Activated CD4-positive, alpha-beta T cell treated with anti-CD3 and anti-CD28 coated beads, Interleukin-2, amount 10 ng/mL, durations not matched to agents 24 days and 14 days (primary cell): Measurements from ENCODE around the gene ABAT. TPM values are rescaled to one million over a fixed set of nuclear protein-coding genes. Genes with fewer than 3 reads are reported as not detected.

ENCODE experiments used
- DNase-seq: peaks from one replicate; pipeline ENCODE4 v3.0.0; 2022
- H3K27ac Mint-ChIP-seq: one replicate; pipeline ENCODE4 v1.8.0; 2022; ENCODE audit warnings: mild to moderate bottlenecking, mixed read lengths
- H3K27me3 Mint-ChIP-seq: one replicate; pipeline ENCODE4 v1.8.0; 2022; ENCODE audit warnings: mixed read lengths
- H3K36me3 Mint-ChIP-seq: one replicate; pipeline ENCODE4 v1.8.0; 2022; ENCODE audit warnings: low read depth, mild to moderate bottlenecking, mixed read lengths
- H3K4me1 Mint-ChIP-seq: one replicate; pipeline ENCODE4 v1.8.0; 2021; ENCODE audit warnings: mixed read lengths
- H3K4me3 Mint-ChIP-seq: one replicate; pipeline ENCODE4 v1.8.0; 2022; ENCODE audit warnings: mild to moderate bottlenecking, moderate library complexity, mixed read lengths
- H3K9me3 Mint-ChIP-seq: one replicate; pipeline ENCODE4 v1.8.0; 2021; ENCODE audit warnings: mixed read lengths
- intact Hi-C: fragments of 100-400 bp; cut with micrococcal nuclease; formaldehyde crosslinking; loops from one replicate; pipeline ENCODE4 v1.15.1; 2023
- total RNA-seq: library from RNA; stranded (reverse); gene quantifications from 2 replicates; pipeline ENCODE4 v1.2.3, GENCODE V29; 2022

ABAT gene
- total RNA-seq, 1 donor from 2014 or later, result 5.9 TPM

- no peaks in the 10 kb centered on the region for H3K9me3 Mint-ChIP-seq
Measured at GRCh38 chr16:8721336-8722024, 47.1 kb downstream of the ABAT start.

GRCh38 chr16:8722025-8722348 is 47.6 kb downstream of the ABAT start:
- Mint-ChIP-seq H3K27ac (no peak overlapping the region), H3K36me3 (no peaks in the 10 kb centered on the region), H3K4me3 (no peak overlapping the region), H3K4me1 (no peaks in the 10 kb centered on the region), H3K27me3 (no peaks in the 10 kb centered on the region), H3K9me3 (no peaks in the 10 kb centered on the region)
- intact Hi-C loops, result no loop called here
- no peak for DNase-seq

More at GRCh38 chr16:8721336-8722024, 47.1 kb downstream of the ABAT start:
- no peaks in the 10 kb centered on the region for H3K36me3 Mint-ChIP-seq
- intact Hi-C loops, result no loop called here
- no peak overlapping the region for H3K4me3 Mint-ChIP-seq
- H3K4me1 Mint-ChIP-seq, result no peaks in the 10 kb centered on the region
- H3K27ac Mint-ChIP-seq, result no peak overlapping the region
- no peaks in the 10 kb centered on the region for H3K27me3 Mint-ChIP-seq
- DNase-seq, result no peak

GRCh38 chr16:8725513-8726178 is 51.2 kb downstream of the ABAT start:
- Mint-ChIP-seq H3K4me1 (peaks cover 9% of the 10 kb centered on the region), H3K36me3 (no peaks in the 10 kb centered on the region), H3K9me3 (no peaks in the 10 kb centered on the region), H3K4me3 (no peak overlapping the region), H3K27me3 (no peaks in the 10 kb centered on the region), H3K27ac (no peak overlapping the region)
- DNase-seq, result no peak
- intact Hi-C loops, result no loop called here

- H3K27me3 Mint-ChIP-seq, result no peaks in the 10 kb centered on the region
- no peak overlapping the region for H3K27ac Mint-ChIP-seq
- intact Hi-C loops, result no loop called here
- H3K4me1 Mint-ChIP-seq, result peaks cover 9% of the 10 kb centered on the region
- no peaks in the 10 kb centered on the region for H3K9me3 Mint-ChIP-seq
- no peak overlapping the region for H3K4me3 Mint-ChIP-seq
- DNase-seq, result no peak
- no peaks in the 10 kb centered on the region for H3K36me3 Mint-ChIP-seq
Measured at GRCh38 chr16:8727131-8727806, 52.9 kb downstream of the ABAT start.

GRCh38 chr16:8727857-8728618 is 53.6 kb downstream of the ABAT start:
- H3K4me3 Mint-ChIP-seq, result no peak overlapping the region
- no peaks in the 10 kb centered on the region for H3K36me3 Mint-ChIP-seq
- H3K27ac Mint-ChIP-seq, result no peak overlapping the region
- peaks cover 9% of the 10 kb centered on the region for H3K4me1 Mint-ChIP-seq
- DNase-seq, result no peak
- H3K9me3 Mint-ChIP-seq, result no peaks in the 10 kb centered on the region
- H3K27me3 Mint-ChIP-seq, result no peaks in the 10 kb centered on the region
- intact Hi-C loops, result no loop called here

- peaks cover 4% of the 10 kb centered on the region for H3K9me3 Mint-ChIP-seq
- DNase-seq, result no peak
- H3K4me1 Mint-ChIP-seq, result peaks cover 9% of the 10 kb centered on the region
- no peak overlapping the region for H3K4me3 Mint-ChIP-seq
- no peaks in the 10 kb centered on the region for H3K36me3 Mint-ChIP-seq
- no peaks in the 10 kb centered on the region for H3K27me3 Mint-ChIP-seq
- intact Hi-C loops, result no loop called here
- H3K27ac Mint-ChIP-seq, result no peak overlapping the region
Measured at GRCh38 chr16:8729779-8730334, 55.4 kb downstream of the ABAT start.

- DNase-seq, result no peak
- Mint-ChIP-seq H3K27ac (no peak overlapping the region), H3K4me1 (peaks cover 9% of the 10 kb centered on the region), H3K36me3 (no peaks in the 10 kb centered on the region), H3K4me3 (no peak overlapping the region), H3K27me3 (no peaks in the 10 kb centered on the region), H3K9me3 (peaks cover 4% of the 10 kb centered on the region)
- intact Hi-C loops, result no loop called here
Measured at GRCh38 chr16:8730335-8730915, 56.0 kb downstream of the ABAT start.

- Mint-ChIP-seq H3K36me3 (no peaks in the 10 kb centered on the region), H3K27me3 (no peaks in the 10 kb centered on the region), H3K9me3 (peaks cover 4% of the 10 kb centered on the region), H3K4me1 (peaks cover 7% of the 10 kb centered on the region), H3K4me3 (no peak overlapping the region), H3K27ac (no peak overlapping the region)
- no peak for DNase-seq
- intact Hi-C loops, result no loop called here
Measured at GRCh38 chr16:8733849-8734540, 59.6 kb downstream of the ABAT start.

- no peaks in the 10 kb centered on the region for H3K4me1 Mint-ChIP-seq
- H3K27ac Mint-ChIP-seq, result no peak overlapping the region
- no peak overlapping the region for H3K4me3 Mint-ChIP-seq
- peaks cover 4% of the 10 kb centered on the region for H3K9me3 Mint-ChIP-seq
- H3K27me3 Mint-ChIP-seq, result no peaks in the 10 kb centered on the region
- DNase-seq, result no peak
- intact Hi-C loops, result no loop called here
- H3K36me3 Mint-ChIP-seq, result no peaks in the 10 kb centered on the region
Measured at GRCh38 chr16:8735574-8735973, 61.2 kb downstream of the ABAT start.

GRCh38 chr16:8736123-8736668 is 61.8 kb downstream of the ABAT start:
- DNase-seq, result no peak
- intact Hi-C loops, result no loop called here
- H3K4me3 Mint-ChIP-seq, result no peak overlapping the region

GRCh38 chr16:8739151-8739550 is 64.7 kb downstream of the ABAT start:
- Mint-ChIP-seq H3K27me3 (no peaks in the 10 kb centered on the region), H3K9me3 (no peaks in the 10 kb centered on the region), H3K4me3 (no peak overlapping the region), H3K4me1 (no peaks in the 10 kb centered on the region), H3K36me3 (no peaks in the 10 kb centered on the region), H3K27ac (no peak overlapping the region)
- intact Hi-C loops, result no loop called here
- no peak for DNase-seq

More at GRCh38 chr16:8736123-8736668, 61.8 kb downstream of the ABAT start:
- Mint-ChIP-seq H3K36me3 (no peaks in the 10 kb centered on the region), H3K27ac (no peak overlapping the region), H3K9me3 (peaks cover 4% of the 10 kb centered on the region), H3K4me1 (no peaks in the 10 kb centered on the region), H3K27me3 (no peaks in the 10 kb centered on the region)

GRCh38 chr16:8739989-8740704 is 65.7 kb downstream of the ABAT start:
- no peak overlapping the region for H3K4me3 Mint-ChIP-seq
- H3K27me3 Mint-ChIP-seq, result no peaks in the 10 kb centered on the region
- intact Hi-C loops, result no loop called here
- no peaks in the 10 kb centered on the region for H3K4me1 Mint-ChIP-seq
- no peaks in the 10 kb centered on the region for H3K36me3 Mint-ChIP-seq
- no peak for DNase-seq
- no peaks in the 10 kb centered on the region for H3K9me3 Mint-ChIP-seq
- no peak overlapping the region for H3K27ac Mint-ChIP-seq
